HFF-Myc (cell line): ENCODE data around the gene RPE.

ENCODE experiments used
- DNase-seq: peaks from one replicate; pipeline ENCODE4 v3.0.0-alpha.2; 2011; ENCODE audit warnings: low read depth; ENCODE audit errors: extremely low read depth
- H3K4me3 ChIP-seq: replicated peaks from 2 replicates; pipeline ENCODE4 v1.5.1; 2011; ENCODE audit warnings: low read depth, mild to moderate bottlenecking, control low read depth, low read length
- CTCF ChIP-seq: IDR thresholded peaks from 2 replicates; pipeline ENCODE4 v1.5.1; 2012; ENCODE audit warnings: mild to moderate bottlenecking, low read depth, low read length, control low read depth; ENCODE audit errors: missing control alignments

Gene RPE

GRCh38 chr2:209977386-209978239 is 24.8 kb upstream of the RPE start:
- peak; percentile 9 for DNase-seq
- no peak overlapping the region for H3K4me3 ChIP-seq
- TF ChIP-seq CTCF, result no peak

- no peak for DNase-seq
- no peak for TF ChIP-seq CTCF
- no peak overlapping the region for H3K4me3 ChIP-seq
Observed at GRCh38 chr2:209984291-209984690, 18.1 kb upstream of the RPE start.

GRCh38 chr2:209985874-209986273 is 16.6 kb upstream of the RPE start:
- no peak for DNase-seq

GRCh38 chr2:209986415-209986814 is 16.0 kb upstream of the RPE start:
- no peak for TF ChIP-seq CTCF
- no peak overlapping the region for H3K4me3 ChIP-seq
- no peak for DNase-seq

More at GRCh38 chr2:209985874-209986273, 16.6 kb upstream of the RPE start:
- no peak overlapping the region for H3K4me3 ChIP-seq
- no peak for TF ChIP-seq CTCF

GRCh38 chr2:209988010-209988409 is 14.4 kb upstream of the RPE start:
- no peak overlapping the region for H3K4me3 ChIP-seq
- no peak for TF ChIP-seq CTCF
- no peak for DNase-seq

- no peak overlapping the region for H3K4me3 ChIP-seq
- DNase-seq, result no peak
- no peak for TF ChIP-seq CTCF
Observed at GRCh38 chr2:209990838-209991237, 11.6 kb upstream of the RPE start.
